Measurements from ENCODE around the gene PRR13.

GRCh38 chr12:53452159-53453077 is 10.9 kb downstream of the PRR13 start:
- TF ChIP-seq ETV6 (IDR thresholded peaks at IDR 0.05; ENCODE audit: borderline replicate concordance in 1 of 2, low read depth in 2 of 2, low read length in 1 of 2) (no peak), ETV6 (CRISPR knock-in tag; IDR thresholded peaks at IDR 0.05; ENCODE audit: borderline replicate concordance) (0 out of 2 replicates have a peak, but pooled peaks have one; percentile 52), TRIM28 (IDR thresholded peaks at IDR 0.05) (peak; percentile 16; the same call in 1 of the 2 replicates), ZNF507 (tag; conservative IDR thresholded peaks at IDR 0.05) (no peak), GABPA (tag; conservative IDR thresholded peaks at IDR 0.05; ENCODE audit: low read depth) (peak; percentile 82), POLR2A (conservative IDR thresholded peaks at IDR 0.05) (peak; percentile 74), SIX5 (IDR thresholded peaks at IDR 0.05; ENCODE audit: borderline replicate concordance in 1 of 2, insufficient read depth in 1 of 2, low read depth in 1 of 2, low read length in 2 of 2) (no peak), TAF1 (IDR thresholded peaks at IDR 0.05; ENCODE audit: control insufficient read depth, extremely low read depth, insufficient read depth, low read length, severe bottlenecking) (peak; percentile 54), IFI16 (CRISPR knock-in tag; IDR thresholded peaks at IDR 0.05) (no peak), ESRRA (IDR thresholded peaks at IDR 0.05; ENCODE audit: borderline replicate concordance, low read depth) (peak; percentile 10; the same call in 1 of the 2 replicates)
- TF ChIP-seq, protein P1, sequence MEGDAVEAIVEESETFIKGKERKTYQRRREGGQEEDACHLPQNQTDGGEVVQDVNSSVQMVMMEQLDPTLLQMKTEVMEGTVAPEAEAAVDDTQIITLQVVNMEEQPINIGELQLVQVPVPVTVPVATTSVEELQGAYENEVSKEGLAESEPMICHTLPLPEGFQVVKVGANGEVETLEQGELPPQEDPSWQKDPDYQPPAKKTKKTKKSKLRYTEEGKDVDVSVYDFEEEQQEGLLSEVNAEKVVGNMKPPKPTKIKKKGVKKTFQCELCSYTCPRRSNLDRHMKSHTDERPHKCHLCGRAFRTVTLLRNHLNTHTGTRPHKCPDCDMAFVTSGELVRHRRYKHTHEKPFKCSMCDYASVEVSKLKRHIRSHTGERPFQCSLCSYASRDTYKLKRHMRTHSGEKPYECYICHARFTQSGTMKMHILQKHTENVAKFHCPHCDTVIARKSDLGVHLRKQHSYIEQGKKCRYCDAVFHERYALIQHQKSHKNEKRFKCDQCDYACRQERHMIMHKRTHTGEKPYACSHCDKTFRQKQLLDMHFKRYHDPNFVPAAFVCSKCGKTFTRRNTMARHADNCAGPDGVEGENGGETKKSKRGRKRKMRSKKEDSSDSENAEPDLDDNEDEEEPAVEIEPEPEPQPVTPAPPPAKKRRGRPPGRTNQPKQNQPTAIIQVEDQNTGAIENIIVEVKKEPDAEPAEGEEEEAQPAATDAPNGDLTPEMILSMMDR (IDR thresholded peaks at IDR 0.05 in 2 of 3, conservative IDR thresholded peaks at IDR 0.05 in 1 of 3; ENCODE audit: insufficient read depth in 2 of 3, low read depth in 1 of 3, low read length in 3 of 3): peak; percentile 51 to 90 (median 64); a peak in 5 of 6 replicates

Data from K562 (cell line).